ENCODE data around the gene SPN. TPM values are rescaled to one million over a fixed set of nuclear protein-coding genes. Genes with fewer than 3 reads are reported as not detected.
"Not testable (repeated sequence)": the region's sequence is repeated elsewhere in the genome, so short reads cannot be mapped to it uniquely, and the experiment has no call there.

Gene SPN
- total RNA-seq, 1 donor from 2014 or later, result 0.62 TPM

DNA sequence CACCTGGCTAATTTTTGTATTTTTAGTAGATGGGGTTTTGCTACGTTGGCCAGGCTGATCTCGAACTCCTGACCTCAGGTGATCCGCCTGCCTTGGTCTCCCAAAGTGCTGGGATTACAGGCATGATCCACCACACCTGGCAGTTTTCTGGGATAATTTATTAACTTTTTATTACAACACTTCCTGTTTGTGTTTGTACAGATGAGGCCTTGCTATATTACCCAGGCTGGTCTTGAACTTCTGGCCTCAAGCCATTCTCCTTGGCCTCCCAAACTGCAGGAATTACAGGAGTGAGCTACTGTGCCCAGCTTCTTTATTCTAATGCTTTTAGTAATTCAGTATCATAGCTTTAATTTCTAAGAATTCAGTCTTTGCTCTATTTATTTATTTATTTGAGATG is 16.1 kb upstream of the SPN start:
- DNase-seq, result no peak

DNA sequence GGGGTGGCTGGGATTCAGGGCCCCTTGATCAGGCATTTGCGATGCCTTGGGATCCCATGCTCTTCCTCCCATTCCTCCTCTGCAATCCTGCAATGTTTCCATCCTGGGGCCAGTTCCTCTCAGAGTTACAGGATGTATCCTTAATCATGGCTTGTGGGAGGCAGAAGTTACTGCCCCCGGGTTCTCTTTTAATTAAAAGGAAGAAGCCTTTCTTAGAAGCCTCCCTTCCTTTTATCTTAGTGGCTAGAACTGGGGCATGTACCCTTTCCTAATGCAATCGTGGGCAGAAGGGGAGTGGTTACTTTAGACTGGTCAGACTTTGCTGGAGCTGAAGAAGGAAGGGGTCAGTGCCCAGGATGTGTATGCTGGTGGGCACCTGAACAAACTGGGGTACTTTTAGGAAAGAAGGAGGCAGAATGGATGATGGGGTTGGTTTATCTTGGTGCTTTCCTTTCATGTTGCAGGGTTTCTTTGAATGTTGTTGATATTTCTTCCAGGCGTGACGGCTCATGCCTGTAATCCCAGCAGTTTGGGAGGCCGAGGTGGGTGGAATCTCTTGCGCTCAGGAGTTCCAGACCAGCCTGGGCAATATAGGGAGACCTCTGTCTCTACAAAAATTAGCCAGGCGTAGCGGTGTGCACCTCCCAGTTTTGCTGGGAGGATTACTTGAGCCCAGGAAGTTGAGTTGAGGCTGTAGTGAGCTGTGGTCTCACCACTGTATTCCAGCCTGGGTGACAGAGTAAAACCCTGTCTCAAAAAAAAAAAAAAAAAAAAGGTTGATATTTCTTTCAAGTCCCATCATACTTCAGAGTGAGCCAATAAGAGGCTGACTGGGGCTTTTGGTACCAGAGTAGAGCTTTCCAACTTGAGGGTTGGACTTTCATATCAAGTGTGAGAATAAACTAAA is 13.2 kb upstream of the SPN start:
- no peak for DNase-seq

DNA sequence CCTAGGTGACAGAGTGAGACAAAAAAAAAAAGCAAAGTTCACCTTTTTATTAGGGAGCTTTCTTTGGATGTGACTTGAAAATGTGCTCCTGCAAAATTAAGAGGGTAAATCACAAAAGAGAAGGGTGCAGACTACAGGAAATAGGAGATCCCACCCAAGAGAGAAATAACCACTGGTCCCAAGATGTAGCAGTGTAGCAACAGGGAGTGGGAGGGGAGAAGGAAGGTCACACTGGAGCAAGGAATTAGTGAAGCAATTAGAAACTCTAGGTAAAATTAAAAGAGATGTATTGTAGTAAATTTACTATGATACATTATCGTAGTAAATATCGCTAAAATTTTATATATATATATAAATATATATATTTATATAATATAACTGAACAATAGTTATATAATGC is 12.3 kb upstream of the SPN start:
- no peak for DNase-seq

DNA sequence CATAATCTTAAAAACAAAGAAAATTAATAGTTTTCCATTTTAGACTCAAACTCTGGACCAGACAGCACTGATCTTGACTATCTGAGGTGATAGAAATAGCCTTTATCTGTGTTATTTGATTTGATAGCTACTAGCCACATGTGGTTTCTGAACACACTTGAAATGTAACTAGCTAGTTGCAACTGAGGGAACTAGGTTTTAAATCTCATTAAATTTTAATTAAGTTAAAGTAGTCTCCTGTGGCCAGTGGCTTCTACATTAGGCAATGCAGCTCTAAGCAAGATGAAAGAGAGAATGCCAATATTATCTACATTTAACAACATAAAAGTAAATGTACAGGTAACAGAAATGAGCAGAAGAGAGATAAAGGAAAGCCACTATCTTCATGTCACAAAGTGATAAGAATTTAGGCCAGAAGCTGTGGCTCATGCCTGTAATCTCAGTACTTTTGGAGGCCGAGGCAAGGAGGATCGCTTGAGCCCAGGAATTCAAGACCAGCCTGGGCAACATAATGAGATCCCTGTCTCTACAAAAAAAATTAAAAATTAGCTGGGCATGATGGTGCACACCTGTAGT is 11.2 kb upstream of the SPN start:
- DNase-seq, result no peak

DNA sequence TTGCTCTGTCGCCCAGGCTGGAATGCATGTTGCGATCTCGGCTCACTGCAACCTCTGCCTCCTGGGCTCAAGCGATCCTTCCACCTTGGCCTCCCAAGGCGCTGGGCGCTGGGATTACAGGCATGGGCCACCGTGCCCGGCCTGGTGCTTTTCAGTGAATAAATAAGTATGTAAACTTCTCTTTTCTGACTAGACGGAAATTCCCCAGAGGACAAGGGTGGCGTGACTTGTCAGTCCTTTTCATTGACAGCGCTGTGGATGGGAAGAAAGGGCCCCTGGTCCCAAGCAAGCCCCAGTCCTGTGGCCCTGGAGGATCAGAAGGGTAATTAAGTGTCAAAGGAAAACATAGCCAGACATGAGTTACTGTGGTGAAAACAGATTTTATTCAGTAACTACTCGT is 9.6 kb upstream of the SPN start:
- no peak for DNase-seq

DNA sequence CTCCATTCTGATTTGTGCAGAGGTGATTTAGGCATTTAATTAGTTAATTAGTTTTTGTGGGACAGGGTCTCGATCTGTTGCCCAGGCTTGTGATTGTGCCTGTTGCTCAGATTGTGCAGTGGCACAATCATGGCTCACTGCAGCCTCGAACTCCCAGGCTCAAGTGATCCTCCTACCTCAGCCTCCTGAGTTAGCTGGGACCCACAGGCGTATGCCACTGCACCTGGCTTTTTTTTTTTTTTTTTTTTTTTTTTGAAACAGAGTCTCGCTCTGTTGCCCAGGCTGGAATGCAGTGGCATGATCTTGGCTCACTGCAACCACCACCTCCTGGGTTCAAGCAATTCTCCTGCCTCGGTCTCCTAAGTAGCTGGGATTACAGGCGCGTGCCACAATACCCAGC is 9.2 kb upstream of the SPN start:
- DNase-seq, result not testable (repeated sequence)

DNA sequence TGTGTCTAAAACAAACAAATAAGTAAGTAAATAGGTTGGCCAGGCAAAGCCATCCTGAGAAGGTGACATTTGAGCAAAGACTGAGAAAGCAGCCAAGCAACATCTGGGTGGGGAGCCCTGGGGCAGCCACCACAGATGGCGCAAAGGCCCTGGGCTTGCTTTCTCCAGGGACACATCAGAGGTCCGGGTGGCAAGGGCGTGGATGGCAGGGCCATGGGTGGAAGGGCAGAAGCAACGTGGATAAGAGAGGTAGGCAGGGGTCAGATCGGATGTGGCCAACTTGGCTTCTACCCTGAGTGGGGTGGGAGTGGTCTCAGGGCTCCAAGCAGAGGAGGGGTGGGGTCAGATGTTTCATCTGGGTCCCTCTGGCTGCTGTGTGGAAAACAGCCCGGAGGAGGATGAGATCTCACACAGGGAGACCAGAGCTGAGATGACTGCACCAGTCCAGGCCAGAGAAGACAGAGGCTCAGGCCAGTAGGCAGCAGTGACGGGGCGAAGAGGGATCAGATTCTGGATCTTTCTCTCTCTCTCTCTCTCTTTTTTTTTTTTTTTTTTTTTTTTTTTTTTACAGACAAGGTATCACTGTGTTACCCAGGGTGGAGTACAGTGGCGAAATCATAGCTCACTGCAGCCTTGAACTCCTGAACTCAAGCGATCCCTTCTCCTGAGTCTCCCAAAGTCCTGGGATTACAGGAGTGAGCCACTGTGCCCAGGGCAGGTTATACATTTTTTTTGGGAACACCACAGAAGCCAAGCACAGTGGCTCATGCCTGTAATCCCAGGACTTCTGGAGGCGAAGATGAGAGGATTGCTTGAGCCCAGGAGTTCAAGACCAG is 6.1 kb upstream of the SPN start:
- no peak for DNase-seq

DNA sequence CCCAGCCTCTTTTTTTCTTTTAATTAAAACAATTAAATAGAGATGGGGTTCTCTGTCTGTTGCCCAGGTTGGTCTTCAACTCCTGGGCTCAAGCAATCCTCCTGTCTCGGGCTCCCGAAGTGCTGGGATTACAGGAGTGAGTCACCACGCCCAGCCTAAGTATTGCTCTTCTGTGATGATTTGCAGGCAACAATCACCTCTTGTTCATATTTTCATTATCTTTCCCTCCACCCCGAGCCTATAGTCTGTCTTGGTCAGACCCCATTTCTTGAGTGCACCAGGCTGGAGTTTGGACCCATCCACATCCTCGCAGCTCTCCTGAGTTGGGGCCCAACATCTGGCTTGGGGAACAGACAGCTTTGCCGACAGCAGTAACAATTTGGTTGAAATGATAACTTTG is 4.3 kb upstream of the SPN start:
- DNase-seq, result no peak

DNA sequence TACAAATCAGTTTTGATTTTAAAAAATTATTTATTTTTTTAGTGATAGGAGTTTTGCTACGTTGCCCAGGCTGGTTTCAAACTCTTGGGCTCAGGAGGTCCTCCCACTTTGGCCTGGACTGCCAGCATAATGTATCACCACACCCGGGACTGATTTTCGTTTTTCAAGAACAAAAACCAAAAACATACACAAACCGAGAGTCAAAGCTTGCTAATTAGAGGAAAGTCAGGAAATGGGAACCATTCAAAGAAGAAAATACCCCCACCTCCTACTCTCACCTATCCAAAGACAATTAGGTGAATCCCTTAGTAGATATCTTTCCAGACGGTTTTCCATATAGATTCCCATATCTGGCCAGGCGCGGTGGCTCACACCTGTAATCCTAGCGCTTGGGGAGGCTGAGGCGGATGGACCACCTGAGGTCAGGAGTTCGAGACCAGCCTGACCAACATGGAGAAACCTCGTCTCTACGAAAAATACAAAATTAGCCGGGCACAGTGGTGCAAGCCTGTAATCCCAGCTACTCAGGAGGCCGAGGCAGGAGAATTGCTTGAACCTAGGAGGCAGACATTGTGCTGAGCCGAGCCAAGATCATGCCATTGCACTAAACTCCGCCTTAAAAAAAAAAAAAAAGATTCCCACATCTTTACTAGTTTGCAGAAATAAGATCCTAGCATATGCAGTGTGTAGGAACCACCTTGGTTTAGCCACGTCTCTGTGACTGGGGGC is 883 bp upstream of the SPN start:
- DNase-seq, result no peak

DNA sequence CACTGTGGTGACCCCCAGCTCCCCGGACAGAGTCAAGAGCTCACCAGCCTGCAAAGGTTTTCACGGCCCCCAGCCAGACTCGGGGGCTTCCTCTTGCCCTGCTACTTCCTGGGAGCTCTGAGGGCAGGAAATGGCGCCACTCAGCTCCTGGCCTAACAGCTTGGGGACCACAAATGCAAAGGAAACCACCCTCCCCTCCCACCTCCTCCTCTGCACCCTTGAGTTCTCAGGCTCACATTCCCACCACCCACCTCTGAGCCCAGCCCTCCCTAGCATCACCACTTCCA is 375 bp upstream of the SPN start:
- no peak for DNase-seq

DNA sequence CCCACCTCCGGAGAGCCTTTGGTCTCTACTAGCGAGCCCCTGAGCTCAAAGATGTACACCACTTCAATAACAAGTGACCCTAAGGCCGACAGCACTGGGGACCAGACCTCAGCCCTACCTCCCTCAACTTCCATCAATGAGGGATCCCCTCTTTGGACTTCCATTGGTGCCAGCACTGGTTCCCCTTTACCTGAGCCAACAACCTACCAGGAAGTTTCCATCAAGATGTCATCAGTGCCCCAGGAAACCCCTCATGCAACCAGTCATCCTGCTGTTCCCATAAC is 702 bp downstream of the SPN start:
- no peak for DNase-seq

DNA sequence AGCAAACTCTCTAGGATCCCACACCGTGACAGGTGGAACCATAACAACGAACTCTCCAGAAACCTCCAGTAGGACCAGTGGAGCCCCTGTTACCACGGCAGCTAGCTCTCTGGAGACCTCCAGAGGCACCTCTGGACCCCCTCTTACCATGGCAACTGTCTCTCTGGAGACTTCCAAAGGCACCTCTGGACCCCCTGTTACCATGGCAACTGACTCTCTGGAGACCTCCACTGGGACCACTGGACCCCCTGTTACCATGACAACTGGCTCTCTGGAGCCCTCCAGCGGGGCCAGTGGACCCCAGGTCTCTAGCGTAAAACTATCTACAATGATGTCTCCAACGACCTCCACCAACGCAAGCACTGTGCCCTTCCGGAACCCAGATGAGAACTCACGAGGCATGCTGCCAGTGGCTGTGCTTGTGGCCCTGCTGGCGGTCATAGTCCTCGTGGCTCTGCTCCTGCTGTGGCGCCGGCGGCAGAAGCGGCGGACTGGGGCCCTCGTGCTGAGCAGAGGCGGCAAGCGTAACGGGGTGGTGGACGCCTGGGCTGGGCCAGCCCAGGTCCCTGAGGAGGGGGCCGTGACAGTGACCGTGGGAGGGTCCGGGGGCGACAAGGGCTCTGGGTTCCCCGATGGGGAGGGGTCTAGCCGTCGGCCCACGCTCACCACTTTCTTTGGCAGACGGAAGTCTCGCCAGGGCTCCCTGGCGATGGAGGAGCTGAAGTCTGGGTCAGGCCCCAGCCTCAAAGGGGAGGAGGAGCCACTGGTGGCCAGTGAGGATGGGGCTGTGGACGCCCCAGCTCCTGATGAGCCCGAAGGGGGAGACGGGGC is 1.3 kb downstream of the SPN start:
- no peak for DNase-seq

DNA sequence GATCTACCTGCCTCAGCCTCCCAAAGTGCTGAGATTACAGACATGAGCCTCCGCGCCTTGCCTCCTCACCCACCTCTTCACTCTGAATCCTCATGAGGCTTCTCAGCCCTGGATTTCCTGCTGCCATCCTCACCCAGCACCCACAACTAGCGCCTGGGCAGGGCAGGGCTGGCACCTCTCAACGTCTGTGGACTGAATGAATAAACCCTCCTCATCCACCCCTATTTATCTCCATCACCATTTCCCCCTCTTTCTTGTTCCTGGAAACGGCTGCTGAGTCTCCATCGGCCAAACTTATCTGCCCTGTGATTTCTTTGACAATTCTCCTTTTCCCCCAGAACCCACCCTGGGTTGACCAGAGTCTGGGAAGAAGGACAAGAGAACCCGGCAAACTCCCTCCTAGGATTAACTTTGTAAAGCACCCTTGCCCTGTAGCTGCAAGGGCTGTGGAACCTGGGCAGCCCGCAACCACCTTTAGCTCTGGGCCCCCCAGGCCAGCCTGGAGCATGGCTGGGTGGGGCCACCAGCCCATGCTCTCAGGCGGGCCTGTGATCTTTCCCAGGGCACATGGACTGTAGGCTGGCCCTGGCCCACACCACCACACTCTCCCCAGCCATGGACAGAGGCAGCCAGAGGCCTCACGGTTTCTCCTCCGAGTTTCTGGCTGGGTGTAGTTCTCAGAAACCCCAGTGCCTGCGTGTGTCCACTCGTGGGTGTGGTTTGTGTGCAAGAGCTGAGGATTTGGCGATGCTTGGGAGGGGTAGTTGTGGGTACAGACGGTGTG is 2.4 kb downstream of the SPN start:
- no peak for DNase-seq

DNA sequence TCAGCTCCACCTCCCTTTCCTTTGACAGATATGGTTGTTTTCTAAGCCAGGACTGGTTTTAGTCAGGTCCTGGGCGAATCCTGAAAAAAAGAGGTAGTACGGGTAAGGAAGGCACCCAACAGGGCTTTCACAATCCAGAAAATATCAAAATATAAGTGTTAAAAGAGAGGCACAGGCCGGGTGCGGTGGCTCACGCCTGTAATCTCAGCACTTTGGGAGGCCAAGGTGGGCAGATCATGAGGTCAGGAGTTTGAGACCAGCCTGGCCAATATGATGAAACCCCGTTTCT is 4.2 kb downstream of the SPN start:
- DNase-seq, result not testable (repeated sequence)

DNA sequence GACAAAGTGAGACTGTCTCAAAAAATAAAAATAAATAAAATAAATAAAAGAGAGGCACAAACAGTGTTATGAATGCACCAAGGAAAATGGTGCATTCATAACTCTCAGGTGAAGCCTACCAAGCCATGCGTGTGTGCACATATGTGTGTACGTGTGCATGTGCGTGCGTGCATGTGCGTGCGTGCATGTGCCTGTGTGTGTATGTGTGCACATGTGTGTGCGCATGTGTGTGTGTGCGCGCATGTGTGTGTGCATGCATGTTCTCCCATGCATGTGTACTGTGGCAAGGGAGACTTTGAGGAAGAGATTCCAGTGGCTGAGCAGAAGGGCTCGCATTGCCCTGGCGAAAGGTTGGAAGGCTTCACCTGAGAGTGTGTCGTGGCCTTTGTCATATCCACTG is 4.7 kb downstream of the SPN start:
- no peak for DNase-seq

DNA sequence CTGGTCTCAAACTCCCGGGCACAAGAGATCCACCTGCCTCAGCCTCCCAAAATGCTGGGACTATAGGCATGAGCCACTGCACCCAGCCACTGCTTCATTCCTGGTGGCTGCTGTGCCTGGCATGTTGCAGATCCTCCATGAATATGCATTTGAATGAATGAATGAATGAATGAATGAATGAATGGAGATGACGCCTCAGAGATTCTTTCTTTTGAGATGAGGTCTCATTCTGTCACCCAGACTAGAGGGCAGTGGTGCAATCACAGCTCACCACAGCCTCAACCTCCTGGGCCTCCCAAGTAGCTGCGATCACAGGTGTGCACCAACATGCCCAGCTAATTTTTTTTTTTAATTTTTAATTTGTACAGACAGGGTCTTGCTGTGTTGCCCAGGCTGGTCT is 5.2 kb downstream of the SPN start:
- DNase-seq, result no peak

DNA sequence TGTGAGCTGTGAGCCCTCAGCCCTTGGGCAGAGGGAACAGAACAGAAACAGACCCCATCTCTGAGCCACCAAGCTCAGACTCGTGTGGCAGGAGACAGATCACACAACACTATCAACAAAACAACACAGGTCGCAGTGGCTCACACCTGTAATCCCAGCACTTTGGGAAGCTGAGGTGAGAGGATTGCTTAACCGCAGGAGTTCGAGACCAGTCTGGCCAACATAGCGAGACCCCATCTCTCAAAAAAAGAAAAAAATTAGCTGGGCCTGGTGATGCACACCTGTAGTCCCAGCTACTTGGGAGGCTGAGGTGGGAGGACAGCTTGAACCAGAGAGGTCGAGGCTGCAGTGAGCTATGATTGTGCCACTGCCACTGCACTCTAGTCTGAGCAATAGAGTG is 10.5 kb downstream of the SPN start:
- DNase-seq, result no peak

DNA sequence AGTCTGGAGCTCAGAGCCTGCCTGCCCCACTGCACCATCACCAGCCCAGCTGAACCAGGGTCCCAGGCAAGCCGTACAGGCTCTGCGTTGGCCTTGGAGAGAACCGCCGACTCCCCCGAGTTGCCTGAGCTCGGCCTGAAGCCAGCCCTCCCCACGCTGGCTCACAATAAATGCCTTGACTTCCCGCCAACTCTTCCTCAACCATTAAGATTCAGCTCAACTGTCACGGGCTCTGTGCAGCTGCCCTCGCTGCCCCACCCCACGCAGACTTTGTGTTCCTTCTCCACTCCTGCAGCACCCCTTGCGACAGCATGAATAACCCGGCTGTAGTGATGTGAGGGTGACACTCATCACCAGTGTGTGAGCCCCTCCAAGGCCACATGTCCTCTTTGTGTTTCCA is 11.1 kb downstream of the SPN start:
- DNase-seq, result peak; percentile 92

DNA sequence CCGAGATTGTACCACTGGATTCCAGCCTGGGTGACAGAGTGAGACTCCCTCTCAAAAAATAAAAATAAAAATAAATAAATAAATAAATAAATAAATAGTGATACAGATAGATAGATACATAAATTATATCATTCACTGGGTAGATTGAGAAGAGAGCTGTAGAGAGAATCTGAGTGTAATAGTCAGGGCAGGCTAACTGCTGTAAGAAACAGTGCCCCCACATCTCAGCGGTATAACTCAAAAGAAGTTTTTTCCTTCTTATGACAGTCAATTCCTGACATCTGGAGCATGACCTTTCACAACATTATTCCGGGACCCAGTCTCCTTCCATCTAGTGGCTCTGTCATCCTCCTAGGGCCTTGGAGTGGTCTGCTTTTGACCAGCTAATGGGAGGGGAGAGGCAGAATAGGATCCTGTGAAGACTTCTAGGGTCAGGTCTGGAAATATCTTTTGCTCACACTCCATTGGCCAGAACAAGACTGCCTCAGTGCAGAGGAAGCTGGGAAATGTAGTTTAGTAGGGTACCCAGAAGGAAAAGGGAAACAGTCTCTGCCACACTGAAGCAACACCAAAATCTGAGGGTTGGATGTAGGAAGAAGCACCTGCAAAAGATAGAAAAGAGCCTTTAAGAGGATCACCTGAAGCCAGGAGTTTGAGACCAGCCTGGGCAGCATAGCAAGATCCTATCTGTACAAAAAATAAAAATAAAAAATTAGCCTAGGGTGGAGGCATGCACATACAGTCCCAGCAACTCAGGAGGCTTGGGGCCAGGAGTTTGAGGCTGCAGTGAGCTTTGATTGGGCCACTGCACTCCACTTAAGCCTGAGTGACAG is 13.0 kb downstream of the SPN start:
- peak; percentile 53 for DNase-seq

DNA sequence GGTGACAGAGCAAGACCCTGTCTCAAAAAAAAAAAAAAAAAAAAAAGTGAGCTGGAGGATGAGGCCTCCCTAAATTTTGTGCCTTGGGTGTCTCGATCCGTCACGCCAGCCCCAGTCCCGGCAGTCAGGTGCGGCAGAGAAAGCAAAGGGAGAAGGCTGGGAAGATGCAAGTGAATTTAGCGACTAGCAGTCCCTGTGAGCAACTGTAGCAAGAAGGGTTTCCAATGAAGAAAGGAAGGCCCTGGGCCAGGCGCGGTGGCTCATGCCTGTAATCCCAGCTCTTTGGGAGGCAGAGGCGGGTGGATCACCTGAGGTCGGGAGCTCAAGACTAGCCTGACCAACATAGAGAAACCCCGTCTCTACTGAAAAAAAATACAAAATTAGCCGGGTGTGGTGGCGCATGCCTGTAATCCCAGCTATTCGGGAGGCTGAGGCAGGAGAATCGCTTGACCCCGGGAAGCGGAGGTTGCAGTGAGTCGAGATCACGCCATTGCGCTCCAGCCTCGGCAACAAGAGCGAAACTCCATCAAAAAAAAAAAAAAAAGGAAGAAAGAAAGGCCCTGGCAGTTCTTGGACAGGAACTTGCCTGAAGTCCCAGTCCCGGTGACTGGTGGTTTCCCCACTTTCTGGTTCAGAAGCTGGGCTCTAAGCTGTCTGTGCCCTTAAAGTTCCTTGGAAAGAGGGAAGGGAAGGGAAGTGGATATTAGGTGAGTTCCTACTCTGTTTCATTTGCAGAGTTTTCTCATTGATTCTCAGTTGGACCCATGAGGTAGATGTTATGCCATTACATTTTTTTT is 14.1 kb downstream of the SPN start:
- DNase-seq, result no peak

All from tongue (tissue), 2 donors.